ENCODE results near the gene ITM2C.

DNA sequence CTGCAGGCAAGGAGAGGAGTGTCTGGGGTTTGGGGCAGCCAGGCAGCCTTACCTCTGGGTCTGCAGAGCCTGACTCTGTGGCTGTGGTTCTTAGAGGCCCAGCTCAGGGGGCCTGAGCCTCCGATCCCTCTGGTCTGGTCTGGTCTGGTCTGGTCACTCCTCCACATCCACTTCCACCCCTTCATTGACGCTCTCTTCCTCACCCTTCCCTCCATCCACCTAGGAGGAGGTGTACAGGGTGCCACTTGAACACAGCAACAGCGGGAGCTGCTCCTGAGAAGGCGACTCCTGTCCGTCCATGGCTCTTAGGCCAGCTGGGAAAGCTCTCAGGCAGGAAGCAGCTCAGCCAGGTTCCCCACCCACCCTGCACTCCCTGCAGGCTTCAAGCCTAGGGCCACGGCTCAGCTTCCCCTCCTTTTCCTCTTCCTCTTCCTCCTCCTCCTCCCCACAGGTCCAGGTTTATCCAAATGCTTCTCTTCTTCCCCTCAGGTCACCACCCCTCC lies 43.4 kb downstream of the ITM2C start:
- TF ChIP-seq, protein P1, sequence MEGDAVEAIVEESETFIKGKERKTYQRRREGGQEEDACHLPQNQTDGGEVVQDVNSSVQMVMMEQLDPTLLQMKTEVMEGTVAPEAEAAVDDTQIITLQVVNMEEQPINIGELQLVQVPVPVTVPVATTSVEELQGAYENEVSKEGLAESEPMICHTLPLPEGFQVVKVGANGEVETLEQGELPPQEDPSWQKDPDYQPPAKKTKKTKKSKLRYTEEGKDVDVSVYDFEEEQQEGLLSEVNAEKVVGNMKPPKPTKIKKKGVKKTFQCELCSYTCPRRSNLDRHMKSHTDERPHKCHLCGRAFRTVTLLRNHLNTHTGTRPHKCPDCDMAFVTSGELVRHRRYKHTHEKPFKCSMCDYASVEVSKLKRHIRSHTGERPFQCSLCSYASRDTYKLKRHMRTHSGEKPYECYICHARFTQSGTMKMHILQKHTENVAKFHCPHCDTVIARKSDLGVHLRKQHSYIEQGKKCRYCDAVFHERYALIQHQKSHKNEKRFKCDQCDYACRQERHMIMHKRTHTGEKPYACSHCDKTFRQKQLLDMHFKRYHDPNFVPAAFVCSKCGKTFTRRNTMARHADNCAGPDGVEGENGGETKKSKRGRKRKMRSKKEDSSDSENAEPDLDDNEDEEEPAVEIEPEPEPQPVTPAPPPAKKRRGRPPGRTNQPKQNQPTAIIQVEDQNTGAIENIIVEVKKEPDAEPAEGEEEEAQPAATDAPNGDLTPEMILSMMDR (IDR thresholded peaks at IDR 0.05): no peak
- TF ChIP-seq EP300 (IDR thresholded peaks at IDR 0.05): no peak
- TF ChIP-seq POLR2AphosphoS5 (IDR thresholded peaks at IDR 0.05): no peak

All from stomach (tissue), 4 donors.